Measurements from ENCODE around the gene GP9.

DNA sequence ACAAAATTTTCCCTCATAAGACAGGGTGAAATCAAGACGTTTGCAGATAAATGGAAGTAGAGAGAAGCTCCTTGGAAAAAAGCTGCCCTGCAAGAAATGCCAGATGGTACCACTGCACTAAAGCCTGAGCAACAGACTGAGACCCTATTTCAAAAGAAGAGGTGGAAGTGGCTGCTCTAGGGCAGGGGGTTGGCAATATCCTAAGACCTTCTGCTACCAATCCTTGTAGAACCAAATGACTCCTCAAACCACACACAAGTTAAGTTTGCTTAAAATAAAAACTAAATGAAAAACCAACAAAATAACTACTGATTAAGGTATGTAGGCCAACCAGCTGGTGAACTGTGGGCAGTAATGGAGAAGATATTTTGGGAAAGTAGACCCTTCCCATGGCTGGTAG, 39.7 kb downstream of the GP9 start:
- no peak for TF ChIP-seq SMC3 (conservative IDR thresholded peaks at IDR 0.05; ENCODE audit: poor library complexity)
- TF ChIP-seq, protein P1, sequence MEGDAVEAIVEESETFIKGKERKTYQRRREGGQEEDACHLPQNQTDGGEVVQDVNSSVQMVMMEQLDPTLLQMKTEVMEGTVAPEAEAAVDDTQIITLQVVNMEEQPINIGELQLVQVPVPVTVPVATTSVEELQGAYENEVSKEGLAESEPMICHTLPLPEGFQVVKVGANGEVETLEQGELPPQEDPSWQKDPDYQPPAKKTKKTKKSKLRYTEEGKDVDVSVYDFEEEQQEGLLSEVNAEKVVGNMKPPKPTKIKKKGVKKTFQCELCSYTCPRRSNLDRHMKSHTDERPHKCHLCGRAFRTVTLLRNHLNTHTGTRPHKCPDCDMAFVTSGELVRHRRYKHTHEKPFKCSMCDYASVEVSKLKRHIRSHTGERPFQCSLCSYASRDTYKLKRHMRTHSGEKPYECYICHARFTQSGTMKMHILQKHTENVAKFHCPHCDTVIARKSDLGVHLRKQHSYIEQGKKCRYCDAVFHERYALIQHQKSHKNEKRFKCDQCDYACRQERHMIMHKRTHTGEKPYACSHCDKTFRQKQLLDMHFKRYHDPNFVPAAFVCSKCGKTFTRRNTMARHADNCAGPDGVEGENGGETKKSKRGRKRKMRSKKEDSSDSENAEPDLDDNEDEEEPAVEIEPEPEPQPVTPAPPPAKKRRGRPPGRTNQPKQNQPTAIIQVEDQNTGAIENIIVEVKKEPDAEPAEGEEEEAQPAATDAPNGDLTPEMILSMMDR (IDR thresholded peaks at IDR 0.05; ENCODE audit: poor library complexity, severe bottlenecking), result no peak
